K562 treated with DMSO at 1 percent for 4 hours (cell line): ENCODE measurements around the gene SIK3. TPM values are rescaled to one million over a fixed set of nuclear protein-coding genes. Genes with fewer than 3 reads are reported as not detected.

Experiments used
- total RNA-seq: library from RNA; unstranded; fragments of 300-600 nt; gene quantifications from 2 replicates; pipeline ENCODE4 v1.2.3, GENCODE V29; 2022; ENCODE audit not compliant: insufficient read depth

The SIK3 gene
- 6.4 and 10.5 TPM in 2 replicates for total RNA-seq

GRCh38 chr11:117098269-117099232 lies at the start of gene SIK3:
Gene SIK3 (minus strand): TSS chr11:117098428. CDS start chr11:117098415, 13 bp downstream.

GRCh38 chr11:117143871-117144476 lies 45.7 kb upstream of the SIK3 start, which contains the start of gene PAFAH1B2:
Gene PAFAH1B2 (plus strand): TSS chr11:117144287. CDS start chr11:117152448, 8,161 bp downstream.

GRCh38 chr11:116837231-116838091 lies 260.8 kb downstream of the SIK3 start, which contains the start of gene APOA1:
Gene APOA1 (minus strand): TSS chr11:116837622. CDS start chr11:116837387, 235 bp downstream.

GRCh38 chr11:116829525-116830183 lies 268.6 kb downstream of the SIK3 start, which contains the start of gene APOC3:
Gene APOC3 (plus strand): TSS chr11:116829907. CDS start chr11:116830583, 676 bp downstream.

GRCh38 chr11:116823031-116823843 lies 275.0 kb downstream of the SIK3 start, which contains the start of gene APOA4:
Gene APOA4 (minus strand): TSS chr11:116823304. CDS start chr11:116823191, 113 bp downstream.

Other genes with a start within 250 kb of the SIK3 start
- gene PAFAH1B2, start 45.9 kb upstream of the SIK3 start, total RNA-seq, result 16.3 and 17.3 TPM in 2 replicates
- gene SIDT2, start 80.3 kb upstream of the SIK3 start, total RNA-seq, result 16.6 and 20.2 TPM in 2 replicates
- gene TAGLN, start 100.9 kb upstream of the SIK3 start, total RNA-seq, result 5.5 and 7.6 TPM in 2 replicates
- 9.9 and 16.0 TPM in 2 replicates for gene PCSK7, start 133.6 kb upstream of the SIK3 start, total RNA-seq
- gene RNF214, start 134.2 kb upstream of the SIK3 start, total RNA-seq, result 5.5 and 6.8 TPM in 2 replicates
- gene BACE1-AS, start 192.9 kb upstream of the SIK3 start, total RNA-seq, result 2.3 and 3.5 TPM in 2 replicates
- 0.97 TPM in 2 replicates for gene BACE1, start 217.8 kb upstream of the SIK3 start, total RNA-seq
- gene CEP164, start 229.4 kb upstream of the SIK3 start, total RNA-seq, result 8.4 and 11.0 TPM in 2 replicates